Colon (tissue), 2 donors: ENCODE measurements around the gene ARFGAP1.
"Not testable (repeated sequence)": the region's sequence is repeated elsewhere in the genome, so short reads cannot be mapped to it uniquely, and the experiment has no call there.

Source experiments
- FAIRE-seq: peaks from 2 replicates; lab custom pipeline; 2012; peaks lifted over from hg19 to GRCh38; lab: Jason Lieb, UNC
- donor health status: control.
- donor health status: control.

The ARFGAP1 gene

GRCh38 chr20:63292904-63293303 is 20.3 kb downstream of the ARFGAP1 start, which contains the start of gene COL20A1:
Gene COL20A1, plus strand, starts transcription at chr20:63293186. Its CDS starts 1,922 bp downstream, at chr20:63295108.
- no peak for FAIRE-seq

GRCh38 chr20:63293456-63293855 is 20.8 kb downstream of the ARFGAP1 start:
- FAIRE-seq = no peak

GRCh38 chr20:63293871-63294535 is 21.4 kb downstream of the ARFGAP1 start:
- FAIRE-seq = no peak

DNA sequence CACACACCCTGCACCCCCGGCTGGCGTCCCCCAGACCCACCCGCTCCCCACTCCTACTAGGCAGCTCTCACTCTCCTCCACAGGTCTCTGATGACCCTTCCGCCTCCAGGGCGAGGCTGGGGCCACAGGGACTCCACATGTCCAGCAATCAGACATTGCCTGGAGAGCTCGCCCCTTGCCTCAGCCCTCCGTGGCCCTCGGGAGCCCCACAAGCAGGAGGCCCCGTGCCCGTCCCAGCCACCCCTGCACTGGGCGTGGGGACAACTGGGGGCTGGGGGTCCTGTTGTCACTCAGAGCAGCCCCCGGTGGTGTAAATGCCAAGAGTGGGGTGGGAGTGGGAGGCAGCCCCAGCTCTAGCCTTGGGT is 21.9 kb downstream of the ARFGAP1 start:
- FAIRE-seq = no peak

- FAIRE-seq = no peak
Measured at GRCh38 chr20:63295018-63295417, 22.4 kb downstream of the ARFGAP1 start.

DNA sequence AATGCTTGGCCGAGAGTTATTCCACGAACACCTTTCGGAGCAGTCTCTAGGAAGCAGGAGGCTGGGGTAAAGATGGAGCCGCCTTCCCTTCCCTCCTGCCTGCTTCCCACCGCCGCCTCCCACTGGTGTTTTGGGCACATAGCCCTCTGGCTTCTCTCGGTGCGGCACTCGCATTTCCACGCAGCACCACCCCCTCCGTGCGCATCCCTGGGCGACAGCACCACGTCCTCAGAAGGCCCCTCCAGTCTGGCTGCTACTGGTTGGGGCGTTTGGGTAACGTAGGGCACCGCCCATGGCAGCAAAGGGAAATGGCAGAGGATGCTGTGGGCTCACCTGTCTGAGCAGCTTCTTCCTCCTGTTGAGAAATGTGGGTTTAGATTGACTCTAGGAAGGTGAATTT is 22.8 kb downstream of the ARFGAP1 start:
- no peak for FAIRE-seq

DNA sequence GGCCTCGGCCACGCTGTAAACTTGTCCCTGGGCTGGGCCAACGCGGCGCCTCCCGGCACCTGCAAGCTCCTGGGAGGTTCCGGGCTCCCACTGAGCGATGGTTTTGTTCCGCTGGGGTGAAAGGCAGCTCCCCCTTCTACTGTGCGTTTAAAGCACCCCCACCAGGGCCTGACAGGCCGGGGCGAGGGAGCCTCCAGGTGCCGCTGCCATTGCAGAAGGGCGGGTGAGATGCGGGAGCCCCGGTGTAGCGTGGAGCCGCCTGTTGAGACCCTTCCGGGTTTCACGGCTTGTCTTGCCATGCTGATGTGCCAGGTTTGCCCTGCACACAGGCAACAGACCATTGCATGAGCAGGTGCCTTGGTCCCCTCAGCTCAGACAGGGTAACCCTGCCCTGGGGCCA is 23.2 kb downstream of the ARFGAP1 start:
- FAIRE-seq = no peak

DNA sequence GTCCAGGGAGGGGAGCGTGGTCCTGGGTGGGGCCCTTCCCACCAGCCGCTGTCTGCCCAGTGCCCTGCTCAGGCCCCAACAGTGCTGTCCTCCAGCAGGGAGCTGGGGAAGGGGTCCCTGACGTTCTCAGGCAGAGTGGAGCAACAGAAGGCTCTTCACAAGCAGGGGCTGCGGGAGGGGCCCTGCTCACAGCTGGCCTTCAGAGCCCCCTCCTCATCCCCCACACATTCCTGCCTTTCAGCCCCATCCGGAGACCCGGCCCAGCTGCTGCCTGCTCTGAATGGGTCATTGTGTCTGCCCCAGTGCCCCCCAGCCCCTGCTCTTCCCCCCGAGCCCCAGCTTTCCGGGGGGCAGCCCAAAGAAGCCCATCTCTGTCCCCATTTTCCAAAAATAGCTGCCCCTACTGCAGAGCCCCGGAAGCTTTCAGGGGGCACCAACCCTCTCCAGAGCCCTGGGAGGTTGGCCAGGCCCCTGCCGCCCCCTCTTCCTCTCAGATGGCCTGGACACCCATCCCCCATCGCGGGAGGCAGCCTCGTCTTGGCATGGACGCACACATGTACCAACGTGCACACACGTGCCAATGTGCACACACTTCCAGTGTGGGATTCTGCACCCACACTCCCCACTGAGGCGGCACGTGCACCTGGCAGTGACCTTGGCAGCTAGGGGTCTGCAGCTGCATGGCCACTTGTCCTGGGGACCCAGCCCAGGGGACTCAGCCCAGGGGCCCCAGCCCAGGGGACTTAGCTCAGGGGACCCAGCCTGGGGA is 24.1 kb downstream of the ARFGAP1 start:
- FAIRE-seq = no peak

- no peak for FAIRE-seq
Measured at GRCh38 chr20:63297371-63297781, 24.8 kb downstream of the ARFGAP1 start.

DNA sequence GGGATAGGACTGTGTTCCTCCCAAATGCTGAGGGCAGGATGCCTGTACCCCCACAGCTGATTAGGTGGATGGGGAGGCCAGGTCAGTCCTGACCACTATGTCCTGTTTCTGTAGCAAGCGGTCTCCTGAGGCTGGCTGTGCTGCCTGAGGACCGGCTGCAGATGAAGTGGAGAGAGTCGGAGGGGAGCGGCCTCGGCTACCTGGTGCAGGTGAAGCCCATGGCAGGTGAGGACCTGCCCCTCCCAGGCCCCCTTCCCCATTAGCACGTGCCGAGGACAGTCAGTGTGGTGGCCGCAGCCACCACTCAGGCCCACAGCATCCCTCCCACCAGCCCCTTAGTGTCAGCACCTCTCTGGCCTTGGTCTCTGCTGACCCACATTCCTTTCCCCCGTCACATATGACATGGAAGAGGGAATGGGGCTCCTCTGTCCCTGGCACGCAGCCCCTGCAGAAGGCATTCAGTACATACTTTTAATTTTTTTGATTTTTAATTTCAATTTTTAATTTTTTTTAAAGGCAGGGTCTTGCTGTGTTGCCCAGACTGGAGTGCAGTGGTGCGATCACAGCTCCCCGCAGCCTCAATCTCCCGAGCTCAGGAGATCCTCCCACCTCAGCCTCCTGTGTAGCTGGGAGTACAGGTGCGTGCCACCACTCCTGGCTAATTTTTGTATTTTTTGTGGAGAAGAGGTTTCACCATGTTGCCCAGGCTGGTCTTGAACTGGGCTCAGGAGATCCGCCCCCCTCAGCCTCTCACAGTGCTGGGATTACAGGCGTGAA is 25.4 kb downstream of the ARFGAP1 start:
- FAIRE-seq = no peak

DNA sequence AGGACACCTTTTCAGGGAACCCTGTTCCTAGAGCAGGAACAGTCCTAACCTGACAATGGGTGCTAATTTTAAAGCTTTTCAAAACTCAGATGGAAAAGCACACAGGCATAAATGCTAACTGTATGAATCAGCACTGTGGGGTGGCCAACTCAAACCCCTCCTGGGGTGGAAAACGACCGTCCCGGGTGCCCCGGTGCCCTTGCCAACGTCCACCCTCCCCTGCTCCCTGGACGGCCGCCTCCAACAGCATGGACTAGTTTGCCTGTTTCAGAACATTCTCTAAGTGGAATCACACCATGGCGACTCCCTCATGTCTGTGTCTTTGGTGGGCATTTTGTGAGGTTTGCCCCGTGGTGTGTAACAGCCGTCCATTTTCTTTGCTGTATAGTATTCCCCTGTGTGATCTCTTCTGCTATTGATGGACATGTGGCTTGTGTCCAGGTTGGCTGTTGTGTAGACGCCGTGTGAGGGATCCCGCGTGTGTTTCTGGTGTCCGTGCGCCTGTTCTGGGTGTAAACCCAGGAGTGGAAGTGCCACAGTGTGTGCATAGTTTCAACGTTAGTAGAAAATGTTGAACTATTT is 26.2 kb downstream of the ARFGAP1 start:
- no peak for FAIRE-seq

DNA sequence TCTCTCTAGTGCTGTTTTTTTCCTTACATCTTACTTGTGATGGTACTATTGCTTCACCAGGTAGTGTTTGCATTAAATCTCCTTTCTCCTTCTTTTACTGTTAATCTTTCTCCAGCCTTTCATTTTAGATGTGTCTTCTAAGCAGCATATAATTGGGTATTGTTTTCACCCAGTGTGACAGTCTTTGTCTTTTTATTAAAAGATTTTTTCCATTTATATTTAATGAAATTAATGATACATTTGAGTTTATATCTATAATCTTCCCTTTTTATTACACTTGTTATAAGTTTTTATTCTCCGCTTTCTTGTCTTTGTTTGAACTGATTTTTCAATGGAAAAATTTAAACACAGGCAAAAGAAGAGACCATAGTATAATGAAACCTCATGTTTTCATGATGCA is 29.1 kb downstream of the ARFGAP1 start:
- no peak for FAIRE-seq

GRCh38 chr20:63303095-63303666 is 30.6 kb downstream of the ARFGAP1 start:
- FAIRE-seq = no peak

- FAIRE-seq = no peak
Measured at GRCh38 chr20:63305393-63305792, 32.8 kb downstream of the ARFGAP1 start.

GRCh38 chr20:63305933-63306672 is 33.5 kb downstream of the ARFGAP1 start:
- not testable (repeated sequence) for FAIRE-seq

DNA sequence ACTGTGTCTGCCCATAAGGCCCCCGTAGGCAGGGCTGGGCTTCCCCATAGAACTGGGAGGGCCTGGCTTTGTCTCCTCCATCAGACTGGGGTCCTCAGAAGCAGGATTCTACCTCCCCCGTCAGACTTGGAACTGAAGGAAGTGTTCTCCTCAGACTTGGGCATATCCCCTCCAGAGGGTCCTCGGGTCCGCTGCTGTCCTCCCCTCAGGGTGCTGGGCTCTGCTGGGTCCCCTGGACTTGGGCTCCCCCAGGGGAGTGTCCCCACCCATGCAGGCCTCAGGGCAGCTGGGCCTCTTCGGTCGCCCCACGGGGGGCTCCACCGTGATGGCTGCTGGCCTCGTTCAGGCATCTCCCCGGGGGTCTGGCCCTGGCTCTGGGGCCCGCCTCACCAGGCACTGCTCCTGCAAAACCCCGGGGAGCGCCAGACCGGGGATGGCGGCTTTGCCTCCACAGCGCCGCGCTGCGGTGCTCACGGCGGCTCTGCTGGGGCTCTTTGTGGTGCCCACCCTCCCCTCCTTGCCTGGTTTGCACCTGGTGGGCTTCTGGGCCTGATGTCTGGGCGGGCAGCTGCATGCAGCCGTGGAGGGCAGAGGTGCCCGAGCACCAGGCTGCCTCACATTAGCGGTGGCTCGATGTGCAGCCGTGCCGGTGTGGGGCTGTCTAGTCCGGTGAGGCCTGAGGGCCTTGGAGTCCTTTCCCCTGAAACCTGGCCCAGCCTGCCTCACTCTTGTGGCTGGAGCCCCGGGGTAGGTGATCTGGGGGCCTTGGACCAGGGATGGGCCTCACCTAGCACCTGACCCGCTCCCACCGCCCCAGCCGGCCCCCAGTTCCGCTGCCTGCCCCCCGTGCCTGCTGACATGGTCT is 34.3 kb downstream of the ARFGAP1 start:
- FAIRE-seq = no peak

GRCh38 chr20:63307538-63308217 is 35.1 kb downstream of the ARFGAP1 start:
- no peak for FAIRE-seq

- no peak for FAIRE-seq
Measured at GRCh38 chr20:63308218-63308911, 35.8 kb downstream of the ARFGAP1 start.
